H1 (cell line): ENCODE data around the gene CLINT1. TPM values are rescaled to one million over a fixed set of nuclear protein-coding genes. Genes with fewer than 3 reads are reported as not detected.

Experiments
- CBX8 ChIP-seq: fragments of 300-800, 300-1000 bp; sonication (generic); IDR thresholded peaks from 2 replicates; pipeline ENCODE4 v1.7.1; 2016; ENCODE audit warnings: low read depth, low read length, borderline replicate concordance
- CHD7 ChIP-seq: fragments of 300-600 bp; sonication (generic); IDR thresholded peaks from 2 replicates; pipeline ENCODE4 v1.7.1; 2012; ENCODE audit warnings: low read length, moderate library complexity, mild to moderate bottlenecking, inconsistent platforms; ENCODE audit not compliant: insufficient replicate concordance
- EZH2 ChIP-seq: fragments of 200-600 bp; sonication (generic); IDR thresholded peaks from 2 replicates; pipeline ENCODE4 v1.7.1; 2012; ENCODE audit warnings: low read depth, mild to moderate bottlenecking, moderate library complexity, low read length, inconsistent platforms; ENCODE audit not compliant: severe bottlenecking
- RAD21 ChIP-seq, 2 experiments: IDR thresholded peaks in 1 of 2; conservative IDR thresholded peaks in 1 of 2; 2 replicates each; pipeline ENCODE4 v1.6.1; 2011; ENCODE audit warnings: low read depth in 2 of 2, low read length in 2 of 2, improper control_type of control experiment in 1 of 2, inconsistent platforms in 1 of 2, mild to moderate bottlenecking in 1 of 2, moderate library complexity in 1 of 2
- RNF2 ChIP-seq: fragments of 200-900, 300-1000 bp; sonication (generic); IDR thresholded peaks from 2 replicates; pipeline ENCODE4 v1.7.1; 2016; ENCODE audit warnings: borderline replicate concordance, low read depth, mild to moderate bottlenecking, antibody characterized with exemption, low read length; ENCODE audit not compliant: poor library complexity, severe bottlenecking; ENCODE audit errors: missing control alignments
- polyA plus RNA-seq, 7 experiments: library from polyadenylated mRNA; depleted of rRNA in 3 of 7; stranded (reverse) in 5 of 7; unstranded in 2 of 7; fragments of >200 nt in 5 of 7; fragments of 200-250 nt in 2 of 7; gene quantifications; 1 replicate in 5 of 7; 2 replicates in 1 of 7; 4 replicates in 1 of 7; pipeline versions ENCODE4 v1.2.1 to v1.2.3, GENCODE V29; 2011 to 2013; ENCODE audit warnings: missing spikeins in 2 of 7, mixed read lengths in 2 of 7
- total RNA-seq: library from RNA; stranded (reverse); fragmentation: NEBNext Ultra II Directional; extraction: Animal tissue kit (Norgen Biotek cat#: 25700); gene quantifications from 2 replicates; pipeline ENCODE4 v1.2.1, GENCODE V29; 2021

The CLINT1 gene
- total and polyA plus RNA-seq, 2 of the 8 experiments (the other 6 are each of a cell fraction or from before 2014, with no cell fraction given), result 85.9 to 140 TPM

GRCh38 chr5:157802736-157803135 is 56.2 kb downstream of the CLINT1 start (continued):
- TF ChIP-seq CHD7, result no peak
- no peak for TF ChIP-seq RAD21 (IDR thresholded peaks at IDR 0.05 in 1 of 2, conservative IDR thresholded peaks at IDR 0.05 in 1 of 2; ENCODE audit: low read depth in 2 of 2, low read length in 2 of 2)
- TF ChIP-seq CBX8, result no peak
- TF ChIP-seq RNF2, result no peak
- TF ChIP-seq EZH2, result no peak
